ENCODE data around the gene DNAI7.

- TF ChIP-seq EZH2 (IDR thresholded peaks at IDR 0.05; ENCODE audit: low read depth): no peak
- no peak for TF ChIP-seq CTCF (conservative IDR thresholded peaks at IDR 0.05)
Observed at GRCh38 chr12:25194214-25194613, 746 bp downstream of the DNAI7 start.
